Measurements from ENCODE around the gene C2CD4A. TPM values are rescaled to one million over a fixed set of nuclear protein-coding genes. Genes with fewer than 3 reads are reported as not detected.

Gene C2CD4A
- total and polyA plus RNA-seq, 9 of the 15 experiments (the other 6 are each of a cell fraction or from before 2014, with no cell fraction given) = not detected

DNA sequence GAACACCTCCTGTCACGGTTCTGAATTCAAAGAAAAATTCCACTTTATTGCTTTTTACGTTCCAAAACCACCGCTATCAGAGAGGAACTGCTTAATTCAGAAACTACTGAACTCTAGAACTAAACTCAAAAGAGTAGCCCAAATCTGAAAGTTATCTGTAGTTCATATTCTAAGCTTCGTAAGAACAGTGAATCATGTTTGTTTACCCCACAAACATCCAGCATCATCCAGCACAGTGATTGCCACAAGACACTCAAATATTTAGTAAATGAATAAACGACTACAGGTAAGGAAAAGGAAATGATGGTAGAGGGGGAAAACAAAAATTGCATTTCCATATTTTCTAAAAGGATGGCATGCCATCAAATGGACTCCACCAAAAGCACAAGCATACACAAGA, 38.9 kb upstream of the C2CD4A start (continued):
- TF ChIP-seq TEAD1 (CRISPR knock-in tag; IDR thresholded peaks at IDR 0.05) = no peak
- TF ChIP-seq, protein P1, sequence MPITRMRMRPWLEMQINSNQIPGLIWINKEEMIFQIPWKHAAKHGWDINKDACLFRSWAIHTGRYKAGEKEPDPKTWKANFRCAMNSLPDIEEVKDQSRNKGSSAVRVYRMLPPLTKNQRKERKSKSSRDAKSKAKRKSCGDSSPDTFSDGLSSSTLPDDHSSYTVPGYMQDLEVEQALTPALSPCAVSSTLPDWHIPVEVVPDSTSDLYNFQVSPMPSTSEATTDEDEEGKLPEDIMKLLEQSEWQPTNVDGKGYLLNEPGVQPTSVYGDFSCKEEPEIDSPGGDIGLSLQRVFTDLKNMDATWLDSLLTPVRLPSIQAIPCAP (CRISPR knock-in tag; IDR thresholded peaks at IDR 0.05; ENCODE audit: borderline replicate concordance) = no peak
- TF ChIP-seq BMI1 (IDR thresholded peaks at IDR 0.05; ENCODE audit: low read length) = no peak
- TF ChIP-seq POLR2AphosphoS5 (IDR thresholded peaks at IDR 0.05; ENCODE audit: control insufficient read depth, insufficient read depth, low read depth, low read length) = no peak
- TF ChIP-seq CREM (IDR thresholded peaks at IDR 0.05; ENCODE audit: low read depth) = no peak
- TF ChIP-seq, protein P2, sequence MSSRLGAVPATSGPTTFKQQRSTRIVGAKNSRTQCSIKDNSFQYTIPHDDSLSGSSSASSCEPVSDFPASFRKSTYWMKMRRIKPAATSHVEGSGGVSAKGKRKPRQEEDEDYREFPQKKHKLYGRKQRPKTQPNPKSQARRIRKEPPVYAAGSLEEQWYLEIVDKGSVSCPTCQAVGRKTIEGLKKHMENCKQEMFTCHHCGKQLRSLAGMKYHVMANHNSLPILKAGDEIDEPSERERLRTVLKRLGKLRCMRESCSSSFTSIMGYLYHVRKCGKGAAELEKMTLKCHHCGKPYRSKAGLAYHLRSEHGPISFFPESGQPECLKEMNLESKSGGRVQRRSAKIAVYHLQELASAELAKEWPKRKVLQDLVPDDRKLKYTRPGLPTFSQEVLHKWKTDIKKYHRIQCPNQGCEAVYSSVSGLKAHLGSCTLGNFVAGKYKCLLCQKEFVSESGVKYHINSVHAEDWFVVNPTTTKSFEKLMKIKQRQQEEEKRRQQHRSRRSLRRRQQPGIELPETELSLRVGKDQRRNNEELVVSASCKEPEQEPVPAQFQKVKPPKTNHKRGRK (tag; IDR thresholded peaks at IDR 0.05) = no peak
- TF ChIP-seq, protein P3, sequence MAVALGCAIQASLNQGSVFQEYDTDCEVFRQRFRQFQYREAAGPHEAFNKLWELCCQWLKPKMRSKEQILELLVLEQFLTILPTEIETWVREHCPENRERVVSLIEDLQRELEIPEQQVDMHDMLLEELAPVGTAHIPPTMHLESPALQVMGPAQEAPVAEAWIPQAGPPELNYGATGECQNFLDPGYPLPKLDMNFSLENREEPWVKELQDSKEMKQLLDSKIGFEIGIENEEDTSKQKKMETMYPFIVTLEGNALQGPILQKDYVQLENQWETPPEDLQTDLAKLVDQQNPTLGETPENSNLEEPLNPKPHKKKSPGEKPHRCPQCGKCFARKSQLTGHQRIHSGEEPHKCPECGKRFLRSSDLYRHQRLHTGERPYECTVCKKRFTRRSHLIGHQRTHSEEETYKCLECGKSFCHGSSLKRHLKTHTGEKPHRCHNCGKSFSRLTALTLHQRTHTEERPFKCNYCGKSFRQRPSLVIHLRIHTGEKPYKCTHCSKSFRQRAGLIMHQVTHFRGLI (CRISPR knock-in tag; IDR thresholded peaks at IDR 0.05) = no peak
- no peak for TF ChIP-seq TSC22D4 (tag; IDR thresholded peaks at IDR 0.05)
- TF ChIP-seq SETDB1 (IDR thresholded peaks at IDR 0.05; ENCODE audit: low read length) = no peak
- TF ChIP-seq ZNF830 (CRISPR knock-in tag; IDR thresholded peaks at IDR 0.05) = no peak
- TF ChIP-seq CEBPB (tag; IDR thresholded peaks at IDR 0.05) = no peak
- TF ChIP-seq GATAD2B (IDR thresholded peaks at IDR 0.05; ENCODE audit: borderline replicate concordance) = no peak

All from K562 (cell line).